NCI-H446 (cell line): ENCODE data around the gene PRKD2.
"Not testable (repeated sequence)": the region's sequence is repeated elsewhere in the genome, so short reads cannot be mapped to it uniquely, and the experiment has no call there.

Source experiments
- DNase-seq, 2 experiments: peaks; one replicate each; lab custom pipeline; 2025; lab: John Stamatoyannopoulos, UW

PRKD2 gene

DNA sequence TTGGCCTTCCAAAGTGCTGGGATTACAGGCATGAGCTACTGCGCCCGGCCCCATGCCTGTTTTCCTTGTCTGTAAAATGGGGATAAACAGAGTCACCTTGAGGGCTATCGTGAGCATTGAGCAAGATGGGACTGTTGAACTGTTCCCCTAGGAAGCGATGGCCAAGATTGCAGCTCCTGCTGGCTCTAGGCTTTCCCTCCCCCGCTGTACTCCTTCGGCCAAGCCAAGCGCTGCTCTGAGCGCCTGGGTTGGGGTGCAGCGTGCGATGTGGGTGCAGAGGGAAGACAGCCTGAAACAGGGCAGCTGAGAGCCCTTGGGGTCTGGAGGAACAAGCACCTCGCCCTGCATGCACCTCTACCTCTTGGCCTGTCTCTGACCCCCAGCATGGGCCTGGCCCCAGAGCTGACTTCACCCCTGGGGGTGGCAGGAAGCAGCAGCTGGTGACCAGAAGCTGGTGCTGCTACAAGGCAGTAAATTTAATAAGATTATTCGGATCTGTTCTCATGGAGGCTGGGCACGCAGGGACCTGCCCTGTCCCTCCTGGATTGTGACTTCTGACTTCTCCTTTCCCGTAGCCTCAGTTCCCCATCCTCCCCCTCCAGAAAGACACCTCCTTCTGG, 86.2 kb downstream of the PRKD2 start:
- DNase-seq: no peak

DNA sequence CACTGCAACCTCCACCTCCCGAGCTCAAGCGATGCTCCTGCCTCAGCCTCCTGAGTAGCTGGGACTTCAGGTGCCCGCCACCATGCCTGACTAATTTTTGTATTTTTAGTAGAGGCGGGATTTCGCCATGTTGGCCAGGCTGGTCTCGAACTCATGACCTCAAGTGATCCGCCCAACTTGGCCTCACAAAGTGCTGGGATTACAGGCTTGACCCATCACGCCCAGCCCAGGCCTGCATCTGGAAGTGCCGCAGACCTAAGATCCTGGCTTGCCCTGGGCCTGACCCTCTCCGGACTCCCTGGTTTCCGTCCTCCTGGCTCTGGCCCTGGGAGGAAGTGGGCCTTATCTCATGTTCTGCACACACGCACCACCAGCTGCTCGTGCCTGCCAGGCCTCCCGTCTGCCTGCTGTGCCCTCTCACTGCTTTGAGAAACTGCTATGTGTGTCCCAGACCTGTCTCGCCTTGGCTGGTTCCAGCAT, 87.3 kb downstream of the PRKD2 start:
- no peak for DNase-seq

DNA sequence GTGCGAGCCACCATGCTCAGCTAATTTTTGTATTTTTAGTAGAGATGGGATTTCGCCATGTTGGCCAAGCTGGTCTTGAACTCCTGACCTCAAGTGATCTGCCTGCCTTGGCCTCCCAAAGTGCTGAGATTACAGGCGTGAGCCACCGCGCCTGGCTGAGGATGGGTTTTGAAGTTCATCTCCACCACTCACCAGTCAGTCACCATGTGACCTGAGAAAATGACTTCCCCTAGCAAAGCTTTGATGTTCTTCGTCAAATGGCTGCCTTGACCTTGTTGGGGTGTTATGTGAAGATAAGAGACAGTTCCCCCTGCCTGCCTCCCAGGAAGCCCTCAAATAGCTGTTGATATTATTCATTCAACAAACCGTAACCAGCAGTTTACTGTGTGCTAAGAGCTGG, 87.9 kb downstream of the PRKD2 start:
- not testable (repeated sequence) for DNase-seq

DNA sequence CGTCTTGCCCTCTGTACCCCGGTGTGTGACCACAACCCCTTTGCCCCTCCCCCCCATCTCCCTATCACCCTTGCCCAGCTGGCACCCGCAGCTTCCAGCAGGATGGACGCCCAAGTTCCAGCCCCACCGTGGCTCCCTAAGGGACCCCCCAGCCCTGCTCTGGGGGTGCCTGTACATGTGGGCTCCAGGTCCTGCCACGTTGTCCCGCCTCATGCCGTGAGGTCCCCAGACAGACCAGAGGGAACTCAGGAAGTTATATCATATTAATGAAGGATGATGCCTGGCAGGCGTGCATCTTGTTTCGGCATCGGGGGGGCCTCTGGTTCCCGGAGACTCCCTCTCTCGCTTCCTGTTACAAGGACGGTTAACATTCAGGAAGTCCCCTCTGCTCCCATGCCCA, 90.5 kb downstream of the PRKD2 start:
- DNase-seq: no peak

DNA sequence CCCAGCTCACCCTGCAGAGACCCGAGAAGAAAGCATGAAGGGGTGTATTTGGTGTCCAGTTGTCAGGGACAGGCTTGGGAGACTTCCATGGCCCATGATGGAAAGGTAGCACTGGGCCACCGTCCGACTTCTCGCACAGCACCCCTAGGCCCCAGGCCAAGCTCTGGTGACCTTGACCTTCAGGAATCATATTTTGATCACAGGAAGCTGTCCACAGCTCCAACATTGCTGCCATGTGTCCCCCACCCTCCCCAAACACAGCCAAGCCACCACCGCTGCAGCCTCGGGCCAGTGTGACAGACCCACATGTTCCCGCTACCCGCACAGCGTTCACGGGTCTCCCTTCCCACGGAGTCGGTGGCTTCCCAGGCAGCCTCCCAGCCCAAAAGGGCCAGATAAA, 91.2 kb downstream of the PRKD2 start:
- DNase-seq: no peak

DNA sequence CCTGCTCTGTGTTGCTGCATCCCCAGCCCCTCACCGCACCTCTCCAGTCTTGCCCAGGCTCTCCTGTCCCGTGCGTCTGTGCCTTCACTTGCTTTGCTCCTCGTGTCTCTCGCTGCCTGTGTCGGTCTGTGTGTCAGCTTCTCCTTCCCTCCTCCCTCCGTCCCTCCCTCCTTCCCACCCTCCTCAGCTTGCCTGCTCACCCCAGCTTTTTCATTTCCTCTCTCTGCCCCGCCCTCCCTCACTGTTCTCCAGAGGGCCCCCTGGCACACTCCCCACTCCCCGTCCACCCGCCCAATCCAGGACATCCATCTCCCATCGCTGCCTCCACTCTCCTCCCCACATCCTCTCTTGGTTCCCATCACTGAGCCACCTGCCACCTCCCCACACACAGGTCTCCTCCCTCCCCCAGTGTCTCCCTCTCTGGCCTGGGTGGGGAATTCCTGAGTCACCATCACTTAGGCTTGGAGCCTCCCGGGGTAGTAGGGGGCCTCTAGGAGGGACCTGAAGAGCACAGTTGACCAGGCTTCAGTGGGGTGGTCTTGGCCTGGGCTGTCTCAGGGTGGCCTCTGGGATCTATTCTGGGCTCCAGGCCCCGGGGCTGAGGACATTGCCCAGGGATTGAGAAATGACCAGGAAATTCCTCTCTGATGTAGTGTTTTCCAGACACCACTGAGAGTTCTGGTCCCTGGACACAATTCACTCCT, 91.8 kb downstream of the PRKD2 start, which contains the start of gene PTGIR:
TSS of gene PTGIR (minus strand) at position 132 of the 704 bp plus-strand sequence. CDS start 864 bp downstream, outside the sequence.
- DNase-seq: no peak
